Measurements from ENCODE around the gene ADO. TPM values are rescaled to one million over a fixed set of nuclear protein-coding genes. Genes with fewer than 3 reads are reported as not detected.

The ADO gene
- 11.0 and 22.0 TPM in 2 replicates for total RNA-seq (ENCODE audit: low replicate concordance)

GRCh38 chr10:62804356-62805230 lies at the start of gene ADO:
TSS of gene ADO (plus strand) at chr10:62804720. CDS start at chr10:62805060, 340 bp downstream.
- no peak for TF ChIP-seq CTCF (IDR thresholded peaks at IDR 0.05; ENCODE audit: insufficient read depth, low read length)
- DNase-seq (ENCODE audit: low read depth), result peak; percentile 86
- peak within 1 kb of the TSS; percentile 97 for H3K4me3 ChIP-seq (ENCODE audit: low read depth, low read length)

- no peak overlapping the region for H3K4me3 ChIP-seq (ENCODE audit: low read depth, low read length)
- no peak for TF ChIP-seq CTCF (IDR thresholded peaks at IDR 0.05; ENCODE audit: insufficient read depth, low read length)
- no peak for DNase-seq (ENCODE audit: low read depth)
Measured at GRCh38 chr10:62754963-62755362, 49.6 kb upstream of the ADO start.

GRCh38 chr10:62755662-62756653 lies 48.6 kb upstream of the ADO start:
- no peak for TF ChIP-seq CTCF (IDR thresholded peaks at IDR 0.05; ENCODE audit: insufficient read depth, low read length)
- no peak for DNase-seq (ENCODE audit: low read depth)
- H3K4me3 ChIP-seq (ENCODE audit: low read depth, low read length), result no peak overlapping the region

GRCh38 chr10:62759599-62760175 lies 44.8 kb upstream of the ADO start:
- no peak overlapping the region for H3K4me3 ChIP-seq (ENCODE audit: low read depth, low read length)
- no peak for TF ChIP-seq CTCF (IDR thresholded peaks at IDR 0.05; ENCODE audit: insufficient read depth, low read length)
- DNase-seq (ENCODE audit: low read depth), result no peak

- no peak overlapping the region for H3K4me3 ChIP-seq (ENCODE audit: low read depth, low read length)
- no peak for DNase-seq (ENCODE audit: low read depth)
- no peak for TF ChIP-seq CTCF (IDR thresholded peaks at IDR 0.05; ENCODE audit: insufficient read depth, low read length)
Measured at GRCh38 chr10:62760401-62760800, 44.1 kb upstream of the ADO start.

GRCh38 chr10:62761115-62761514 lies 43.4 kb upstream of the ADO start:
- DNase-seq (ENCODE audit: low read depth), result no peak

More at GRCh38 chr10:62761115-62761514, 43.4 kb upstream of the ADO start:
- TF ChIP-seq CTCF (IDR thresholded peaks at IDR 0.05; ENCODE audit: insufficient read depth, low read length), result no peak
- no peak overlapping the region for H3K4me3 ChIP-seq (ENCODE audit: low read depth, low read length)
